Epithelial cell of proximal tubule (primary cell): ENCODE results near the gene MID1. TPM values are rescaled to one million over a fixed set of nuclear protein-coding genes. Genes with fewer than 3 reads are reported as not detected.
A peak's percentile ranks its signal among the peaks of the same experiment; 100 is the strongest.

Experiments
- DNase-seq: peaks from one replicate; pipeline ENCODE4 v3.0.0-alpha.2; 2011; ENCODE audit warnings: low read depth
- H3K4me3 ChIP-seq: 2 replicates; pipeline ENCODE4 v1.5.1; 2011; ENCODE audit warnings: low read depth, mild to moderate bottlenecking, low read length
- total RNA-seq: library from RNA; depleted of rRNA; stranded (reverse); fragments of >200 nt; gene quantifications from 2 replicates; pipeline ENCODE4 v1.2.3, GENCODE V29; 2015
- TF ChIP-seq, protein P1 (sequence below): conservative IDR thresholded peaks from 2 replicates; pipeline ENCODE4 v1.5.1; 2012; ENCODE audit warnings: low read depth, mild to moderate bottlenecking, low read length

MID1 gene
- total RNA-seq, 1 donor from 2014 or later = 9.7 TPM

DNA sequence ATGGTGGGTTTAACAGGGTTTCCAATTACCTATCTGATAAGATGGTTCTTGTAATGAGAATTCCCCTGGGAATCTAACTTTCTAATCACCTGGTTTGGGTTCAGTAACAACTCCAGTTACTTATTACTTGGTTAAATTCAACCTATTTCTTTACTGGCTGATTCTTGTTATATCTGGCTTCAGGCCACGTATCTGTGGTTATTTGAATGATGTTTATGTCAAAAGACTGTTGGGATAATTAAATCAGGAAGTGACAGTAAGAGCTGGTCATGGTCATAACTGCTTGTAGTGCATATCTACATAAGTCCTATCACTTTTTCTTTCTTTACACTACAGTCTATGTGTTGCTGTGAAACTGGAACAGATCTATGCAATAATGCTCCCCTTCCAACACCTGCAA lies 108.1 kb downstream of the MID1 start:
- H3K4me3 ChIP-seq = no peak overlapping the region
- peak; percentile 52 for DNase-seq
- TF ChIP-seq, protein P1, sequence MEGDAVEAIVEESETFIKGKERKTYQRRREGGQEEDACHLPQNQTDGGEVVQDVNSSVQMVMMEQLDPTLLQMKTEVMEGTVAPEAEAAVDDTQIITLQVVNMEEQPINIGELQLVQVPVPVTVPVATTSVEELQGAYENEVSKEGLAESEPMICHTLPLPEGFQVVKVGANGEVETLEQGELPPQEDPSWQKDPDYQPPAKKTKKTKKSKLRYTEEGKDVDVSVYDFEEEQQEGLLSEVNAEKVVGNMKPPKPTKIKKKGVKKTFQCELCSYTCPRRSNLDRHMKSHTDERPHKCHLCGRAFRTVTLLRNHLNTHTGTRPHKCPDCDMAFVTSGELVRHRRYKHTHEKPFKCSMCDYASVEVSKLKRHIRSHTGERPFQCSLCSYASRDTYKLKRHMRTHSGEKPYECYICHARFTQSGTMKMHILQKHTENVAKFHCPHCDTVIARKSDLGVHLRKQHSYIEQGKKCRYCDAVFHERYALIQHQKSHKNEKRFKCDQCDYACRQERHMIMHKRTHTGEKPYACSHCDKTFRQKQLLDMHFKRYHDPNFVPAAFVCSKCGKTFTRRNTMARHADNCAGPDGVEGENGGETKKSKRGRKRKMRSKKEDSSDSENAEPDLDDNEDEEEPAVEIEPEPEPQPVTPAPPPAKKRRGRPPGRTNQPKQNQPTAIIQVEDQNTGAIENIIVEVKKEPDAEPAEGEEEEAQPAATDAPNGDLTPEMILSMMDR = no peak

DNA sequence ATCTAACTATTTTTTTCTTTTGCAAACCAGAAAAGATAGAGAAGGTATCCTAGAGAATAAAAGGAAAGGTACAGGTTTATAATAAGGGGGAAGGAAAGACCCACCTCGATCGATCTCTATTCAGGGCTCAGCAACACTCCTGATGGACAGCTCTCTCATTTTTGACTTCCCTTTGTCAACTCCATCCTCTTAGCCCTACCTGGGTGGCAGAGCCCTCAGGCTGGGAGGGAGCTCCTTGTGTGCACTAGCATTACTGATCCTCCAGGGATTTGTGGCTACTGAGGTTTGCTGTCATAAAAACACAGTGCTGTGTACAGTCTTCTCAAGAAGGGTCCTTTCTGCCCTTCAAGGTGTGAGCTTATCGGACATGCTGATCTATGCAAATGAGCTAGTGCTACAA lies 111.0 kb downstream of the MID1 start:
- no peak overlapping the region for H3K4me3 ChIP-seq
- TF ChIP-seq, protein P1 = no peak

DNA sequence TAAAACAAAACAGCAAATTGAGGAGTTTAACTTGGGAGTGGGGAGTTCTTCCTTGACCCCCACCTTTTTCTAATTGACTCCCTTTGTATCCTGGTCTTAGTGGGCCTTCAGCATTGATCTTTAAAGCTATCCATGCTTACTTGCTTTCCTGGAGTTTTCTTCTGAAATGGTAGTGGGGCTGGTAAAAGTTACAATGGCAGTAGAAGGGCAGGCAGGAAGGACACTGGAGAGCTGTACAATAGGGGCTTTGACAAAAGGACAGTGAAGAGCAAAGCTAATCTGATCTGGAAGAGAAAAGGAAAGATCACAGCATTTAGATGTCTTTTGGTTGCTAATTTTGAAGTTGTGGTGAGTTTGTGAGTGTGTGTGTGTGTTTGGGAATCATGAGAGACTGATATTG lies 111.5 kb downstream of the MID1 start:
- H3K4me3 ChIP-seq = no peak overlapping the region
- DNase-seq = no peak
- TF ChIP-seq, protein P1 = no peak

More for the DNA sequence above, 111.0 kb downstream of the MID1 start:
- no peak for DNase-seq

GRCh38 chrX:10507876-10508275 lies 112.5 kb downstream of the MID1 start:
- DNase-seq = no peak
- no peak overlapping the region for H3K4me3 ChIP-seq
- TF ChIP-seq, protein P1 = no peak

- H3K4me3 ChIP-seq = no peak overlapping the region
- TF ChIP-seq, protein P1 = no peak
- DNase-seq = no peak
These were observed 113.2 kb downstream of the MID1 start for GRCh38 chrX:10507181-10507580.

GRCh38 chrX:10506781-10507180 lies 113.6 kb downstream of the MID1 start:
- DNase-seq = no peak
- H3K4me3 ChIP-seq = no peak overlapping the region

DNA sequence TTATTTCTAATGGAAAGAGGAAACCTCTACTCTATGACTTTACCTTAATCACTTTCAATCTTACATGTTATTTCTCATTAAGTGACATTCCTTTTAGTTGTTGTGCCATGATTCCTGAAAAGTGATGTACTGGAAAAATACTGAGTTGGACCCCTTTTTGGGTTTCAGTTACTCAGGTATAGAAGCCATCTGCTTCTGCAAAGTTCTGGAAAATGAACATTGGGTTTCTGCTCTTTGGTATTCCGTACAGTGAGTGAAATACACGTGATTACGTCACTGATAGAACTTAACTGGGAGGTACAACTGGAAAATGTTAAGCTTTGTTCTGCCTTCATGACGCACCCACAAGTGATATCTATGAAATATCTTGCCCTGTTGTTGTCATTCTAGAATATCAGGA lies 114.7 kb downstream of the MID1 start:
- DNase-seq = no peak
- no peak overlapping the region for H3K4me3 ChIP-seq
- TF ChIP-seq, protein P1 = no peak

More at GRCh38 chrX:10506781-10507180, 113.6 kb downstream of the MID1 start:
- TF ChIP-seq, protein P1 = no peak
